Measurements from ENCODE around the gene CCDC73. TPM values are rescaled to one million over a fixed set of nuclear protein-coding genes. Genes with fewer than 3 reads are reported as not detected.

Gene CCDC73
- total RNA-seq, 1 donor from 2014 or later, result not detected

DNA sequence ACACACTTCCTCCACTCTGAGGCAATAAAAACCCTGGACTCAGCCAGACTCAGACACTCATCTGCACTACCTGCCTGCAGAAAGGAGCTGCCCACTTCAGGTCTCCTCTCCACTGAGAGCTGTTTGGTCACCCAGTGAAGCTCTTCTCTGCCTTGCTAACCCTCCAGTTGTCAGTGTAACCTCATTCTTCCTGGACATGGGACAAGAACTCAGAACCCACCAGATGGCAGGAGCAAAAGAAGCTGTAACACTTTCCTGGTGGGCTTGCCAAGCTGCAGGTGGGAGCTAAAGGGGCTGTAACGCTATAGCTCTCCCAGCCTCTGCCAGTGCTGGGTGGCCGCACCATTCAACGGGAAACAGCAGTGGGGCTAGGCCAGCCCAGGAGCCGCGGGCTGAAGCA is 89.7 kb downstream of the CCDC73 start:
- no peaks in the 10 kb centered on the region for H3K36me3 ChIP-seq
- H3K4me1 ChIP-seq, result no peaks in the 10 kb centered on the region
- intact Hi-C loops (cut with DNase I), result no loop called here
- TF ChIP-seq, protein P1, sequence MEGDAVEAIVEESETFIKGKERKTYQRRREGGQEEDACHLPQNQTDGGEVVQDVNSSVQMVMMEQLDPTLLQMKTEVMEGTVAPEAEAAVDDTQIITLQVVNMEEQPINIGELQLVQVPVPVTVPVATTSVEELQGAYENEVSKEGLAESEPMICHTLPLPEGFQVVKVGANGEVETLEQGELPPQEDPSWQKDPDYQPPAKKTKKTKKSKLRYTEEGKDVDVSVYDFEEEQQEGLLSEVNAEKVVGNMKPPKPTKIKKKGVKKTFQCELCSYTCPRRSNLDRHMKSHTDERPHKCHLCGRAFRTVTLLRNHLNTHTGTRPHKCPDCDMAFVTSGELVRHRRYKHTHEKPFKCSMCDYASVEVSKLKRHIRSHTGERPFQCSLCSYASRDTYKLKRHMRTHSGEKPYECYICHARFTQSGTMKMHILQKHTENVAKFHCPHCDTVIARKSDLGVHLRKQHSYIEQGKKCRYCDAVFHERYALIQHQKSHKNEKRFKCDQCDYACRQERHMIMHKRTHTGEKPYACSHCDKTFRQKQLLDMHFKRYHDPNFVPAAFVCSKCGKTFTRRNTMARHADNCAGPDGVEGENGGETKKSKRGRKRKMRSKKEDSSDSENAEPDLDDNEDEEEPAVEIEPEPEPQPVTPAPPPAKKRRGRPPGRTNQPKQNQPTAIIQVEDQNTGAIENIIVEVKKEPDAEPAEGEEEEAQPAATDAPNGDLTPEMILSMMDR (IDR thresholded peaks at IDR 0.05), result no peak
- H3K27me3 ChIP-seq, result no peaks in the 10 kb centered on the region
- H3K9me3 ChIP-seq, result no peaks in the 10 kb centered on the region
- H3K4me3 ChIP-seq, result no peak overlapping the region
- no peak for DNase-seq (ENCODE audit: low spot score in 2 of 2)
- no peak overlapping the region for H3K27ac ChIP-seq

DNA sequence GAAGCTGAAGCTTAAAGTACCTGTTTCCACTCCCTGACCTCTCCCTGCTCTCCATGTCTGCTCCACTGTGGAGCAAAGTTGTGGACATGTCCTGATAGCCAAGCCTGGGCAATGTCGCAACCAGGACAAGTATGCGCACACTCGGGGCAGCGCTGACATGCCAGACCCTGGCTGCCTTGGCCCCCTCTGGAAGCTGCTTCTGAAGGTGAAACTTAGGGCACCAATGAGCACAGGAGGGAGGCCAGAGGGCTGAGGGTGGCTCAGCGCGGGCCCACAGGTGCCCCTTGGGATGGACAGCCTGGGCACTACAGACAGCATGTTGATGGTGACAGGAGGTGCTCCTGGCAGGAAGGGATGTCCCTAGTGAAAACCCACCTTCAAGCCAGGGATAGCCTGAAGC is 90.2 kb downstream of the CCDC73 start:
- H3K4me3 ChIP-seq, result no peak overlapping the region
- no peak overlapping the region for H3K27ac ChIP-seq
- intact Hi-C loops (cut with DNase I), result no loop called here
- no peaks in the 10 kb centered on the region for H3K4me1 ChIP-seq
- no peaks in the 10 kb centered on the region for H3K36me3 ChIP-seq
- TF ChIP-seq, protein P1 (IDR thresholded peaks at IDR 0.05), result no peak
- H3K27me3 ChIP-seq, result no peaks in the 10 kb centered on the region
- H3K9me3 ChIP-seq, result no peaks in the 10 kb centered on the region
- no peak for DNase-seq (ENCODE audit: low spot score in 2 of 2)

DNA sequence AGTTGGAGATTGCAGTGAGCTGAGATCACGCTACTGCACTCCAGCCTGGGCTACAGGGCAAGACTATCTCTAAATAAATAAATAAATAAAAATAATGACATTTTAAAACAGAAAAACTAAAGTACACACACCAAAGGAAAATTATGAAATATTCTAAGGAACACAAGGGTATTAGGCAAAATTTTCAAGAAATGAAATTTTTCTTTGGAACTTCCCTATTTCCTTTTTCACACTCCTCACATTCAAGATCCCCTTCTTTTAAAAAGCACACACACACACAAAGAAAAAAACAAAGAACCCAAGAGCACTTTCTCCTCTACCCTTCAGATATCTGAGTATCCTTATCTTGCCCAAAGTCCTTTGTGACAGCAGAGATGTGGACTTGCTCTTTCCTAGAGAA is 92.8 kb downstream of the CCDC73 start:
- Histone ChIP-seq H3K27me3 (no peaks in the 10 kb centered on the region), H3K36me3 (no peaks in the 10 kb centered on the region), H3K4me1 (no peaks in the 10 kb centered on the region), H3K9me3 (no peaks in the 10 kb centered on the region), H3K4me3 (no peak overlapping the region), H3K27ac (no peak overlapping the region)
- intact Hi-C loops (cut with DNase I), result no loop called here
- TF ChIP-seq, protein P1 (IDR thresholded peaks at IDR 0.05), result no peak
- no peak for DNase-seq (ENCODE audit: low spot score in 2 of 2)

DNA sequence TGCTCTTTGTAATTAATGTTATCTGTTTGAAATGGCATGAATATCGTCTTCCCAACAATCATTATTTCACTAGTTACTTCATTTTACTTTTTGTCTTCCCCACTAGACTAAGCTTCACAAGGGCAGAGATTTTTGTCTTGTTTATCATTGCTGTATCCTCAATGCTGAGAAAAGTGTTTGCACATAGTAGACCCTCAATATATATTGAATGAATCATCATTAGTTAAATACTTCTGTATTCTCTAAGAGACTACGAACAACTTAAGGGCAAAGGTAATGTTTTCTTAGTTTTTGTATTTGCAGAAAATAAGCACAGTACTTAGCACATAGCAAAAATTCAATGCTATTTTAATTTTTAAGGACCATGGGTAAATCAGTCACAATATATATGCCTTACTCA is 95.9 kb downstream of the CCDC73 start:
- Histone ChIP-seq H3K27me3 (no peaks in the 10 kb centered on the region), H3K4me3 (no peak overlapping the region), H3K27ac (no peak overlapping the region), H3K36me3 (no peaks in the 10 kb centered on the region), H3K4me1 (no peaks in the 10 kb centered on the region), H3K9me3 (no peaks in the 10 kb centered on the region)
- intact Hi-C loops (cut with DNase I), result no loop called here
- no peak for DNase-seq (ENCODE audit: low spot score in 2 of 2)
- TF ChIP-seq, protein P1 (IDR thresholded peaks at IDR 0.05), result no peak

DNA sequence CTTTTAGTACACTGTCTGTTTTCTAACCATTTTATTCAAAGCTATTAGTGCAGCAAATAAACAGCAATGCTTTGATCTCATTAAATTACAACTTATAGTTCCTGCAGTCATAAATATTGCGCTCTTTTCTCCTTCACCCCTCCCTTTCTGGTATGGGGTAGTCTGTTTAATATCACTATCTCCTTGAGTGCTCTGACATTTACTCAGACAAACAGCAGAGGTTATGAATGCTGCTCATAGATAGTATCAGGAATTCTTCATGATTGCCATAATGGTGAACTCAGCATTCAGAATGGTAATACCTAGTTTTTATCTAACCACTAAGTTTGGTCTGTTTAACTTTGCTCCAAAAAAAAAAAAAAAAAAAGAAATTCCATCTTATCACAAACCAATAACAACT is 123.4 kb downstream of the CCDC73 start:
- Histone ChIP-seq H3K27ac (no peak overlapping the region), H3K9me3 (peaks cover 0 to 6% of the 10 kb centered on the region in 2 donors), H3K4me1 (no peaks in the 10 kb centered on the region), H3K36me3 (no peaks in the 10 kb centered on the region), H3K4me3 (no peak overlapping the region), H3K27me3 (no peaks in the 10 kb centered on the region)
- TF ChIP-seq, protein P1 (IDR thresholded peaks at IDR 0.05), result no peak
- intact Hi-C loops (cut with DNase I), result no loop called here
- no peak for DNase-seq (ENCODE audit: low spot score in 2 of 2)

DNA sequence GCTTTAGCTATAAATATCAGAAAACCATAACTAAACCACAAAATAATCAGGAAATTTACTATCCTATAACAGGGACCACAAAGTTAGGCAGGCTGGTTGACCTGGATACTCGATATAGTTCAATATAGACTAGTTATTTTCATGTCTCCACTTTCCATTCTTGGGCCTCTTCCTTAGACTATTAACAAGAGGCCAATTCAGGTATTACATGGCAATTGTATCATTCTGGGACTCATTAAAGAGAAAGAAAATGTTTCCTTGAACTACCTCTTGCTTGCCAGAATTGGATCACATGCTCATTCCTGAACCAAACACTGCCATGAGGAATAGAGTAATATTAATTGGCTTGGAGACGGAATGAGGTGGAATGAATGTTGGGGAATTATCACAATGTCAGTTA is 134.8 kb downstream of the CCDC73 start:
- intact Hi-C loops (cut with DNase I), result no loop called here
- no peaks in the 10 kb centered on the region for H3K4me1 ChIP-seq
- DNase-seq (ENCODE audit: low spot score in 2 of 2), result no peak
- TF ChIP-seq, protein P1 (IDR thresholded peaks at IDR 0.05), result no peak
- no peaks in the 10 kb centered on the region for H3K36me3 ChIP-seq
- no peak overlapping the region for H3K27ac ChIP-seq
- H3K9me3 ChIP-seq, result no peaks in the 10 kb centered on the region
- H3K27me3 ChIP-seq, result no peaks in the 10 kb centered on the region
- H3K4me3 ChIP-seq, result no peak overlapping the region

Measured in ascending aorta (tissue), 2 donors.